B cell (primary cell): ENCODE measurements around the gene ARGFX. TPM values are rescaled to one million over a fixed set of nuclear protein-coding genes. Genes with fewer than 3 reads are reported as not detected.
"Not testable (repeated sequence)": the region's sequence is repeated elsewhere in the genome, so short reads cannot be mapped to it uniquely, and the experiment has no call there.

Source experiments
- ATAC-seq: fragments of 200-7000 bp; cut with Tn5 transposase; one replicate; pipeline ENCODE4 v1.10.0; 2021; ENCODE audit warnings: low read depth, mild to moderate bottlenecking, moderate number of reproducible peaks, moderate library complexity
- CTCF ChIA-PET: fragments of 350-600 bp; sonication (Branson Sonifier 250); formaldehyde crosslinking; loops from one replicate; lab custom pipeline; 2021; ENCODE audit warnings: antibody characterized with exemption, inconsistent platforms; lab: Charles Lee
- POLR2A ChIA-PET: fragments of 350-600 bp; sonication (Branson Sonifier 250); formaldehyde crosslinking; loops from one replicate; lab custom pipeline; 2021; ENCODE audit warnings: antibody characterized with exemption; lab: Charles Lee
- DNase-seq: peaks from one replicate; pipeline ENCODE4 v3.0.0; 2013
- H2AFZ ChIP-seq: 2 replicates; pipeline ENCODE4 v1.6.1; 2012; ENCODE audit warnings: mild to moderate bottlenecking, low read depth, low read length; ENCODE audit not compliant: insufficient read depth, poor library complexity, severe bottlenecking
- H3K27ac ChIP-seq, 2 donors: 1 replicate in 1 of 2; 2 replicates in 1 of 2; pipeline ENCODE4 v1.5.1; 2012 to 2013; ENCODE audit warnings: low read length in 2 of 2, mild to moderate bottlenecking in 2 of 2, moderate library complexity in 1 of 2
- H3K27me3 ChIP-seq, 4 experiments: fragments of 200-600 bp in 1 of 4; sonication (generic) in 1 of 4; replicated peaks in 1 of 4; 1 replicate in 2 of 4; 2 replicates in 2 of 4; pipeline versions ENCODE4 v1.6.1 to v1.7.0; 2013 to 2016; ENCODE audit warnings: low read length in 3 of 4, mild to moderate bottlenecking in 2 of 4, mixed read lengths in 1 of 4, moderate library complexity in 1 of 4; ENCODE audit not compliant: insufficient read depth in 4 of 4, control insufficient read depth in 3 of 4; ENCODE audit errors: control extremely low read depth in 1 of 4
- H3K36me3 ChIP-seq, 2 experiments: replicated peaks in 1 of 2; 1 replicate in 1 of 2; 2 replicates in 1 of 2; pipeline versions ENCODE4 v1.6.1 to v1.7.1; 2013; ENCODE audit warnings: low read length in 1 of 2; ENCODE audit not compliant: insufficient read depth in 2 of 2, control insufficient read depth in 1 of 2; ENCODE audit errors: control extremely low read depth in 1 of 2, extremely low read depth in 1 of 2
- H3K4me1 ChIP-seq, 2 donors: fragments of 200-600 bp in 1 of 2; sonication (generic) in 1 of 2; 1 replicate in 1 of 2; 2 replicates in 1 of 2; pipeline versions ENCODE4 v1.5.1 to v1.6.1; 2013 to 2017; ENCODE audit warnings: low read length in 2 of 2; ENCODE audit not compliant: control insufficient read depth in 2 of 2, insufficient read depth in 2 of 2
- H3K4me2 ChIP-seq: replicated peaks from 2 replicates; pipeline ENCODE3; 2012; ENCODE audit warnings: mild to moderate bottlenecking, low read depth, low read length; ENCODE audit not compliant: poor library complexity, severe bottlenecking
- H3K4me3 ChIP-seq, 5 experiments: fragments of 200-600 bp in 1 of 5; sonication (generic) in 1 of 5; 1 replicate in 3 of 5; 2 replicates in 2 of 5; pipeline versions ENCODE4 v1.5.1 to v1.7.0; 2011 to 2016; ENCODE audit warnings: low read length in 4 of 5, mild to moderate bottlenecking in 4 of 5, low read depth in 2 of 5, control low read depth in 1 of 5, moderate library complexity in 1 of 5; ENCODE audit not compliant: insufficient read depth in 1 of 5; ENCODE audit errors: control extremely low read depth in 1 of 5, extremely low read depth in 1 of 5
- H3K79me2 ChIP-seq: fragments of 200-600 bp; sonication (generic); one replicate; pipeline ENCODE4 v1.6.0; 2016; ENCODE audit warnings: low read length; ENCODE audit not compliant: control insufficient read depth, insufficient read depth
- H3K9ac ChIP-seq: fragments of 200-600 bp; sonication (generic); 2 replicates; pipeline ENCODE4 v1.6.1; 2017; ENCODE audit warnings: mild to moderate bottlenecking, low read length, moderate library complexity
- H3K9me3 ChIP-seq, 3 donors: one replicate each; pipeline versions ENCODE4 v1.6.1 to v1.7.1; 2013; ENCODE audit warnings: low read length in 2 of 3; ENCODE audit not compliant: control insufficient read depth in 2 of 3, insufficient read depth in 1 of 3; ENCODE audit errors: control extremely low read depth in 1 of 3
- H4K20me1 ChIP-seq: 2 replicates; pipeline ENCODE4 v1.6.0; 2012; ENCODE audit warnings: mild to moderate bottlenecking, low read length; ENCODE audit not compliant: insufficient read depth, control insufficient read depth, poor library complexity, severe bottlenecking
- H3K27ac Mint-ChIP-seq: one replicate; pipeline ENCODE4 v1.8.0; 2021; ENCODE audit warnings: mixed read lengths
- H3K27me3 Mint-ChIP-seq: one replicate; pipeline ENCODE4 v1.8.0; 2021; ENCODE audit warnings: mixed read lengths
- H3K4me1 Mint-ChIP-seq: one replicate; pipeline ENCODE4 v1.8.0; 2021; ENCODE audit warnings: mixed read lengths
- H3K4me3 Mint-ChIP-seq: one replicate; pipeline ENCODE4 v1.8.0; 2021; ENCODE audit warnings: mixed read lengths
- H3K9me3 Mint-ChIP-seq: one replicate; pipeline ENCODE4 v1.8.0; 2022; ENCODE audit warnings: mixed read lengths; ENCODE audit not compliant: insufficient read depth
- EZH2 ChIP-seq: IDR thresholded peaks from 2 replicates; pipeline ENCODE4 v1.6.1; 2012; ENCODE audit warnings: borderline replicate concordance, low read depth, mild to moderate bottlenecking, moderate library complexity, low read length; ENCODE audit not compliant: insufficient read depth, poor library complexity, severe bottlenecking
- WGBS: methylation state at CpG from one replicate; pipeline ENCODE4 v1.1.5; 2013; ENCODE audit warnings: missing lambda C conversion rate; ENCODE audit not compliant: insufficient coverage; 5-methylcytosine and 5-hydroxymethylcytosine counted together
- intact Hi-C: fragments of 100-400 bp; cut with micrococcal nuclease; formaldehyde crosslinking; loops from one replicate; pipeline ENCODE4 v1.10.0; 2022
- polyA plus RNA-seq: library from polyadenylated mRNA; depleted of rRNA; stranded (reverse); fragments of >200 nt; gene quantifications from 2 replicates; pipeline ENCODE4 v1.2.3, GENCODE V29; 2012
- total RNA-seq, 2 donors: library from RNA; stranded (reverse); fragments of 120-200 nt in 1 of 2; gene quantifications; 1 replicate in 1 of 2; 2 replicates in 1 of 2; pipeline versions ENCODE4 v1.2.3 to v1.2.4, GENCODE V29; 2013 to 2022

The ARGFX gene
- total and polyA plus RNA-seq, 2 donors (not counting 1 experiment from before 2014, with no cell fraction given), result not detected

DNA sequence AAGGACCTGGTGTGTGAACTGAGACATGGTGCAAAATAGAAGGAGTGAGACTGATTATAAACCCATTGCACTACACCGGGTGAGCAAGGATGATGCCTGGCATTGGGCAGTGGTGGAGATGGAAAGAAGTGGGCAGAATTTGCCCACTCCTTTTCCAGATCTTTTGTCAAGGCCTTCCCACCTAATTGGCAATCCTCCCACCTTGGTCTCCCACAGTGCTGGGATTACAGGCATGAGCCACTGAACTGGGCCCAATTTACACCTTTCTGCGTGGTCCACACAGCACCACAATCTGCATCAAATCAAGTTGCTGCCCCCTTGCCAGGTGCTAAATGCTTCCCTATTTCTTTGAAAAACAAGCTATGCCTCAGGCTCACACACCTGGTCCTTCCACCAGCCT is 30.8 kb downstream of the ARGFX start:
- ChIA-PET POLR2A (no interaction called here), CTCF (no interaction called here)
- H3K27ac Mint-ChIP-seq, result no peak overlapping the region
- Histone ChIP-seq H3K9me3 (no peaks in the 10 kb centered on the region), H2AFZ (no peak overlapping the region), H3K9ac (no peak overlapping the region), H3K4me2 (no peak overlapping the region), H3K27ac (no peak overlapping the region), H3K4me3 (no peak overlapping the region), H3K27me3 (peaks cover 0 to 4% (median 0%) of the 10 kb centered on the region in 4 experiments), H3K79me2 (no peaks in the 10 kb centered on the region), H3K36me3 (no peaks in the 10 kb centered on the region), H4K20me1 (no peaks in the 10 kb centered on the region), H3K4me1 (no peaks in the 10 kb centered on the region)
- H3K9me3 Mint-ChIP-seq, result no peaks in the 10 kb centered on the region
- 100% methylated on average over 1 of the region's 2 CpGs for WGBS
- H3K27me3 Mint-ChIP-seq, result no peaks in the 10 kb centered on the region
- intact Hi-C loops, result no loop called here
- DNase-seq (no peak), ATAC-seq (no peak)
- no peak for TF ChIP-seq EZH2
- peaks cover 2% of the 10 kb centered on the region for H3K4me1 Mint-ChIP-seq
- no peak overlapping the region for H3K4me3 Mint-ChIP-seq

DNA sequence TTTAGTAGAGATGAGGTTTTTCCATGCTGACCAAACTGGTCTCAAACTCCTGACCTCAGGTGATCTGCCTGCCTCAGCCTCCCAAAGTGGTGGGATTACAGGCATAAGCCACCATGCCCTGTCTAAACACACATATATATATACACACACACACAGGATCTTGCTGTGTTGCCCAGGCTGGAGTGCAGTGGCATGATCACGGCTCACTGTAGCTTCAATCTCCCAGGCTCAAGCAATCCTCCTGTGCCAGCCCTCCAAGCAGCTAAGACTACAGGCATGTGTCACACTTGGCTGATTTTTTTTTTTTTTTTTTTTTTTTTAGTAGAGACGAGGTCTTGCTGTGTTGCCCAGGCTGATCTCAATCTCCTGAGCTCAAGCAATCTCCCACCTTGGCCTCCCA is 32.2 kb downstream of the ARGFX start:
- H3K27me3 ChIP-seq, H3K27me3 Mint-ChIP-seq, H3K9ac ChIP-seq, H3K4me1 ChIP-seq, H3K27ac ChIP-seq, intact Hi-C loops, DNase-seq, H2AFZ ChIP-seq, H3K36me3 ChIP-seq, CTCF ChIA-PET, H3K4me1 Mint-ChIP-seq, H3K4me2 ChIP-seq, H3K79me2 ChIP-seq, H4K20me1 ChIP-seq, H3K9me3 Mint-ChIP-seq, H3K4me3 ChIP-seq, H3K4me3 Mint-ChIP-seq, H3K27ac Mint-ChIP-seq, H3K9me3 ChIP-seq, ATAC-seq: not testable (repeated sequence)
- WGBS, result no CpG with 5 or more reads among the region's 2 CpGs
- POLR2A ChIA-PET, result interaction anchor here (0.7 kb wide), 1 partner anchor 52 kb away, joined by 3 read pairs; no protein-coding TSS in a partner anchor
